ENCODE data around the gene ABCD3.
"Not testable (repeated sequence)": the region's sequence is repeated elsewhere in the genome, so short reads cannot be mapped to it uniquely, and the experiment has no call there.

Gene ABCD3

GRCh38 chr1:94417978-94418663 is at the start of gene ABCD3:
TSS of gene ABCD3 (plus strand) at chr1:94418389. CDS start at chr1:94418479, 90 bp downstream.
- peak; percentile 98 for DNase-seq (ENCODE audit: low spot score)

GRCh38 chr1:94372771-94373170 is 45.4 kb upstream of the ABCD3 start:
- DNase-seq (ENCODE audit: low spot score) = not testable (repeated sequence)

- not testable (repeated sequence) for DNase-seq (ENCODE audit: low spot score)
Observed at GRCh38 chr1:94373311-94373710, 44.9 kb upstream of the ABCD3 start.

- not testable (repeated sequence) for DNase-seq (ENCODE audit: low spot score)
Observed at GRCh38 chr1:94375666-94376065, 42.5 kb upstream of the ABCD3 start.

GRCh38 chr1:94378493-94378892 is 39.7 kb upstream of the ABCD3 start:
- DNase-seq (ENCODE audit: low spot score) = not testable (repeated sequence)

- DNase-seq (ENCODE audit: low spot score) = no peak
Observed at GRCh38 chr1:94379615-94380014, 38.6 kb upstream of the ABCD3 start.

- DNase-seq (ENCODE audit: low spot score) = no peak
Observed at GRCh38 chr1:94382201-94382600, 36.0 kb upstream of the ABCD3 start.

GRCh38 chr1:94383966-94384408 is 34.2 kb upstream of the ABCD3 start:
- no peak for DNase-seq (ENCODE audit: low spot score)

- DNase-seq (ENCODE audit: low spot score) = no peak
Observed at GRCh38 chr1:94384485-94385265, 33.5 kb upstream of the ABCD3 start.

- no peak for DNase-seq (ENCODE audit: low spot score)
Observed at GRCh38 chr1:94385308-94385929, 32.8 kb upstream of the ABCD3 start.

- DNase-seq (ENCODE audit: low spot score) = no peak
Observed at GRCh38 chr1:94389298-94389697, 28.9 kb upstream of the ABCD3 start.

GRCh38 chr1:94394247-94394646 is 23.9 kb upstream of the ABCD3 start:
- no peak for DNase-seq (ENCODE audit: low spot score)

GRCh38 chr1:94395231-94395630 is 23.0 kb upstream of the ABCD3 start:
- DNase-seq (ENCODE audit: low spot score) = no peak

GRCh38 chr1:94395748-94396309 is 22.4 kb upstream of the ABCD3 start:
- DNase-seq (ENCODE audit: low spot score) = no peak

GRCh38 chr1:94396356-94397010 is 21.7 kb upstream of the ABCD3 start:
- DNase-seq (ENCODE audit: low spot score) = no peak

- DNase-seq (ENCODE audit: low spot score) = no peak
Observed at GRCh38 chr1:94398356-94398755, 19.8 kb upstream of the ABCD3 start.

- DNase-seq (ENCODE audit: low spot score) = no peak
Observed at GRCh38 chr1:94399453-94399852, 18.7 kb upstream of the ABCD3 start.

- no peak for DNase-seq (ENCODE audit: low spot score)
Observed at GRCh38 chr1:94401206-94401605, 17.0 kb upstream of the ABCD3 start.

- no peak for DNase-seq (ENCODE audit: low spot score)
Observed at GRCh38 chr1:94406446-94406845, 11.7 kb upstream of the ABCD3 start.

GRCh38 chr1:94408104-94408830 is 9.9 kb upstream of the ABCD3 start:
- DNase-seq (ENCODE audit: low spot score) = no peak

- DNase-seq (ENCODE audit: low spot score) = no peak
Observed at GRCh38 chr1:94411237-94411636, 7.0 kb upstream of the ABCD3 start.
